NCI-H2196 treated with DMSO at 0.1 percent for 48 hours (cell line): Measurements from ENCODE around the gene WASF2.

Experiments used
- DNase-seq: peaks from one replicate; lab custom pipeline; 2025; ENCODE audit not compliant: unreplicated experiment; lab: John Stamatoyannopoulos, UW

Gene WASF2

DNA sequence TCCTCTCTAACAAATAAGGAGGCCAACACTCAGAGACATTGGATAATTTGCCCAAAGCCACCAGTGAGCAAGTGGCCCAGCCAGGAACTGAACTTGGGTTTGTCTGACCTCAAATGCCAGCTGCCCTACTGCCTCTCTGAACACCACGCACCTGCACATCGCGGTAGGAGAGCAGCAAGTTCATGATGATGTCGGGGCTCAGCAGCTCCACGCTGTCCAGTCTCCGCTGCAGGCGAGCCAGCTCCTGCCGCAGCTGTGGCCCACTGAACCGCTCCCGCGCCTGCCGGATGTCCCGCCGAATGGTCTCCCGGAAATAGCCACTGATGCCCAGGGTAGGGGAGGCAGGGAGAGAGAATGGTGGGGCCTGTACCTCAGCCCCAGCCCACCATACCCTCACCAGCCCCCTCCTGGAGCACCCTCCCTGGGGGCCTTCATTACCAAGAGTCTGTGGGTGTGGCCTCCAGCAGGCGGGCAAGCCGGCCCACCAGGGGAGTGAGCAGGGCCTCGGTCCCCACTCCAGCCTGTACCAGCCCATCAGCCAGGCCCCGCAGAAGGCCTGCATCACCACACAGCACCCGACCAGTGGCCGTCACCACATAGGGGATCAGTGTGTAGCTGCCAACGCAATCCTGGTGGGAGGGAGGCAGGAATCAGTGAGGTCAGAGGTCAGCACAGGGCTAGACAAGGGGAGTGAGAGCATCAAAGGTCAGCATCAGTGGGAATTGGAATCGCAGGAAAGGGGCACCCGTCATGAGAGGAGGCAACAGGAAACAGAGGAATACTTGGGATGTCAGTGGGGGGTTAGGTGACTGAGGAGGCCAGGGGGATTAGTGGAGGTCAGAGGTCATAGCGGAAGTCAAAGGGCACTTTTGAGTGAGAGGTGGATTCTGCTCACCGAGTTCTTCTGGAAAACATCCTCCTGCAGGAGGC, 125.9 kb downstream of the WASF2 start:
- DNase-seq: no peak

DNA sequence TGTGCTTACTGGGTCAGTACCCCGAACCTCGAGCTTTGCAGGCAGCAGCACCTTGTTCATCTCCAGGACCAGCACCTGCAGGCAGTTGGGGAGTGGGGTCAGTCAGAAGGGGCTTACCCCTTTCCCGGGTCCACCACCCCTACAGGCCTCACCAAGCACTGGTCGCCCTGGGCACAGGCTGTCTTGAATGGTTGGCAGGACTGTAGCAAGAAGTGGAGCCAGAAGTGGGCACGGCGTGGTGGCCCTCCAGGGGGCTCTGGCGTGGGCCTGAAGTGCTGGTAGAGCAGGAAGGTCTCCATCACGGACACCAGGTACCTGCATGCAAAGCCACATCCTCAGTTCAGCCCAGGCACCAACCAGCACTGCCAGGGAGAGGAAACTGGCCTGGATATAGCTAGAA, 128.4 kb downstream of the WASF2 start:
- no peak for DNase-seq

DNA sequence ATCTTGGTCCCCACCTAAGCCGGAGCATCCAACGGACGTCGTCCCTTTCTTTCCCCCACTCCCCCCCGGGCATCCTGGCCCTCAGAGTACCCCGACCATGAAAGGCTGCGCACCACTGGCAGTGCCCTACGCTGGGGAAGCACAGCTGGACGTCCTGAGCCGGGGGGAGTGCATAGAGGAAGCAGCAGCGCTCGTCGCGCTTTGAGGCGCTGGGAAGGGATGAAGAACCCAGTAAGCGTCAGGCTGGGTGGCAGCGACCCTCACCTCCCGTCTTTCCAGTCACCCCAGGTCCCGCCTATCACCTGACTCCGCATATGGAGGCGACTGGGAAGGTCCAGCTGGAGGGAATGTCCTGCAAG, 128.9 kb downstream of the WASF2 start:
- DNase-seq: no peak

GRCh38 chr1:27360159-27361043, 129.6 kb downstream of the WASF2 start:
- DNase-seq: no peak

- no peak for DNase-seq
Measured at GRCh38 chr1:27359822-27360158, 130.2 kb downstream of the WASF2 start.

DNA sequence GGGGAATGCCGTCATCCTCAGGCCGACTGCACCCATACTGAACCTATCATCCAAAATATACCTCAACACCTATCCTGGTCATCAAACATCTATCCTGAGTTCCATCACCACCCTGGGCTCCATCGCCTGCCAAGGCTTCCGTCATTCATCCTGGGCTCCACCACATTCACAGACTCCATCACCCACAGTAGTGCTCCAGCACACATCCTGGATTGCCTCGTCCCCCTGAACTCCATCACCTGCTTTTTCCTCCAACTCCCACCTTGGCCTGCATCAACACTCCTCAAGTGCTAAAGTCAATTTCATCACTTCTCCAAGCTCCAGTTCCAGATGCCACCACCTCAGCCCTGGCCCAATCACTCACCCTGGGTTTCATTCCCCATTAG, 131.0 kb downstream of the WASF2 start:
- no peak for DNase-seq

- DNase-seq: no peak
Measured at GRCh38 chr1:27358038-27358927, 131.7 kb downstream of the WASF2 start.

- DNase-seq: no peak
Measured at GRCh38 chr1:27357281-27358037, 132.5 kb downstream of the WASF2 start.

DNA sequence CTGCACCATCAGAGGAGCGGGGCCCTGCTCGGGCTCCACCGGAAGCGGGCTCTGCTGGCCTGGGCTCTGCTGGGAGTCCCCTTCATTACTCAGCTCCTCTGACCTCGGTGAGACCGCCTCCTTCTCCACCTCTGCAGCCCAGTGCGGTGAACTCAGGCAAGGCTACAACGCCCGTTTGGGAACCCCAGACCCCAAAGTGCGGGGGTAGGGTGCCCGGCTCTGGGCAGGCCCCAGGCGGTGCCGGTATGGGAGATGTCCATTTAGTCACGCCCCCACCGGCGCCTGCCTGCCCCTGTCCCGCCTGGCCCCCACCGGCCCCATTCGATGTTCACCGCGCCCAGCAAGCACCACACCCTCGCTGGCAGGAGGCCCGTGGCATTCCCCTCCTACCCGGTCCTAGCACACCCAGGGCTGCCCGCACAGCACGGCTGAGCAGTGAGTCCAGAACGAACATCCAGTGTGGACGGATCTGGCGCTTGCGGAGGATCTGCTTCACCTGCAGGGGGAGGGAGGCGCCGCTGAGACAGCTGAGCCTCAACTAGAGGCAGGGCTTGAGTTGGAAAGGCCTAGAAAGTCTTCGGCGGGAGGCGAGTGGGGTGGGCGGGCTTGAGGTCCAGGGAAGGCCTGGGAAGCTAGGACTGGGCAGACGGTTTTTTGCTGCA, 133.2 kb downstream of the WASF2 start:
- DNase-seq: no peak

DNA sequence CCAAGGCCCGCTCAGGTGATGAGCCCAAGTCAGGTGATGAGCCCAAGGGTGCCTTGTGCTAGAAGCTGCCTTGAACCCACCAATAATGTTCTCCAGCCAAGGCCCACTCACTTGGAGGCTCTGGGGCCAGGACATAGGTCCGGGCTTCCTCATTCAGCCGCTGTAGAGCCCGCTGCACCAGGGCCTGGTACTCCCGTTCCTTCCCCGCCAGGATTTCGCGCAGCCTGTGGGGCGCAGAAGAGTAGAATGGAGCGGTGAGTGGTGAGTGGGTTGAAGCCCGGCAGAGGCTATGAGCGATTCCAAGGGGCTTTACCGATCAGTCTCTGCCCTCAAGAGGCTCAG, 133.7 kb downstream of the WASF2 start:
- no peak for DNase-seq

GRCh38 chr1:27355683-27356082, 134.3 kb downstream of the WASF2 start:
- DNase-seq: no peak
